IPS-NIHi7 (cell line): ENCODE measurements around the gene ATP9A.
A peak's percentile ranks its signal among the peaks of the same experiment; 100 is the strongest.
"Not testable (repeated sequence)": the region's sequence is repeated elsewhere in the genome, so short reads cannot be mapped to it uniquely, and the experiment has no call there.

Source experiments
- DNase-seq: peaks from one replicate; pipeline ENCODE4 v3.0.0; 2012; ENCODE audit warnings: mixed read lengths; ENCODE audit errors: extremely low spot score

ATP9A gene

DNA sequence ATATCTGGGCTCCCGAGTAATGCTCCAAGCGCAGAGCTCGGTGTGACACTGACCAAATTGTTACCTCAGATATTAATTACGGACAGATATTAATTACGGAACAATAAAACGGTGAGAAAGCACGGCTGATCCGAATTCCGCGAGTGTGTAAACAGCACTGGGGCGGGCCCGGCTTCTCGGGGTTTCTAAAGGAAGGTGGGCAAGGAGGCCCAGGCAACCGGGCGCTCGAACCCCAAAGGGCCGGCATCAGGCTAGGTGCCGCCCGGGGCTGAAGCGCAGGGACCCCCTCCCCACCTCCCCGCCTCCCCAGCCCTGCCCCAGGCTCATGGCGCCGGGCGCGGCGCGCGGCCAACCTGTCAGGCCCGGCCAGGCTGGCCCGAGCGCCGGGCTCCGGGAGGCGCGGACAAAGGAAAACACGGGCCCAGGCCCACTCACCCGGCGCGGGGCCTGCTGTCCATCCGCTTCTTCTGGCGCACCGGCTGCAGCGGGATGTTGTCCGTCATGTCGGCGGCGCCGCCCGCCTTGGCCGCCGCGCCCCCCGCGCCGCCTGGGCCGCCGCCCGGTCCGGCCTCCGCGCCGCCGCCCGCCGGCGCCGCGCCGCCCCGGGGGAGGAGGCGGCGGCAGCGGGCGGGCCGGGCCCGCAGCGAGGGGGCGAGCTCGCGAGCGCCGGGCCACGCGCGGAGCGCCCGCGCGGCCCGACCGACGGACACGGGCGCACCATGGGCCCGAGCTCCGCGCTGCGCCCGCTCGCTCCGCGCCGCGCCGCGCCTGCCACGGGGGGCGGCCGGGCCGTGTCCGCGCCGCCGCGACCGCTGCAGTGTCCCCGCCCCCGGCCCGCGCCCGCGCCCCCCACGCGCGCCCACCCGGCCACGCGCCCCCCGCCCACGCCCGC lies at the start of gene ATP9A:
Gene ATP9A (minus strand): TSS at position 524 of the 892 bp plus-strand sequence. CDS start 21 bp downstream, at position 503.
- DNase-seq: peak; percentile 52

GRCh38 chr20:51816856-51817255 lies 48.7 kb upstream of the ATP9A start:
- not testable (repeated sequence) for DNase-seq

DNA sequence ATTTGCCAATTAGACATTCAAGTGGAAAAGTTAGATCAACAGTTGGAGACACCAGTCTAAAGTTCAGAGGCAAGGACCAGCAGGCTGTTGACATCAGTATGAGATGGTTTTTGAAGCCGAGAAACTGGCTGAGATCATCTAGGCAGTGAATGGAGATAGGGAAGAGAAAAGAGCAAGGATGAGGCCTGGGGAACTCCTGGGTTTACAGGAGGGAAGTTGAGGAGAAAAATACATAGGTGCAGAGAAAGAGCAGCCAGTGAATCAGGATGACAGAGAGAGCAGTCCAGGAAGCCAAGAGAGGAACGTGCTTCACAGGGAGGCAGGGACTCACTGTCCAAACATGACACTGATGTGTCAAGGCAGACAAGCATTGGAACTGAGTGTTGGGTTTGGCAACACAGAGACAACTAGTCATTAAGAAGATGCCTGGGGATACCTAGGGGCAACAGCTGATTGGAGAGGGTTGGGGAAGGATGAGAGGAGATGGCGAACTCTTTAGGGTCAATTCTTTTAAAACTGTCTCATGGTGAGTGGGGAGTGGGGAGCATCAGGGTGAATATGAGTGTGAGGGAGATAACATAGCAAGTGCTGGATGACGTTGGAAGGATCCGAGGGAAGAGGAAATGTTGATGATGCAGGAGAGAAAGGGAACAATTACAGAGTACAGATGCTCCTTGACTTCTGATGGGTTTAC lies 47.3 kb upstream of the ATP9A start:
- no peak for DNase-seq

GRCh38 chr20:51812861-51813260 lies 44.7 kb upstream of the ATP9A start:
- DNase-seq: no peak

- no peak for DNase-seq
These were observed 43.4 kb upstream of the ATP9A start for GRCh38 chr20:51811514-51812128.

GRCh38 chr20:51811042-51811355 lies 42.8 kb upstream of the ATP9A start:
- no peak for DNase-seq

DNA sequence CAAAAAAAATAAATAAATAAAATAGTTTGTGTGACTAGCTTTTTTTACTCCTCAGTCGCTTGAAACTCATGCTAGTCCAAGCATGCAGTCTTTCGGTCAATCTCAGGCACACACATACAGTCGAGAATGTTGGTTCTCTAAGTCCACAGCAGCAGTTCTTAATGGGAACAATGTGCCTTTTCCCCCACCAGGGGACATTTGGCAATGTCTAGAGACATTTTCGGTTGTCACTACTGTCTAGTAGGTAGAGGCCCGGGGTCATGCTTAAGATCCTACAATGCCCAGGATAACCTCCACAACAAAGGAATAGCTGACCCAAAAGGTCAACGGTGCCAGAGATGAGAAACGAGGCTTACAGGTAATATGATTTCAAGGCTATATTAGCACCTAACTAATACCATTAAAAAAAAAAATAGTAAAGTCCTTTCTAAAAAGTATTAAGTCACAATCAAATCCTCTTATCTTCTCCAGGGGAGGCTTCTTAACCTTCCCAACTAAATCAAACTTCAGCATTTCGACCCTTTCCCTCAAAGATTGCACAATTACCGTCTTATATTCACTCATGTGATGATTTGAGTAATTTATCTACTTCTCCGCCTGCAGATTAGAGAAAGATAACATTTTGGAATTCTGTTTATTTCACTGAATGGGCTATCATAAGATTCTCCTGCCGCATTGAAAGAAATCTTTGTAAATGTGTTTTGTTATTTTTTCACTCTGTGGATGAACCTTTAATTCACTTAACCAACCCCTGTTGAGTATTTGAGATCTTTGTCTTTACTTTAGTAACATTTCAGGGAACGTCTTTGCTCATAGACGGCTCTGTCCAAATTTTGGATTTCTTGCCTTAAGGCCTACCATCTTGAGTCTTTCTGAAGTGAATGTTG lies 42.2 kb upstream of the ATP9A start:
- no peak for DNase-seq

- DNase-seq: no peak
These were observed 39.6 kb upstream of the ATP9A start for GRCh38 chr20:51807720-51808250.

DNA sequence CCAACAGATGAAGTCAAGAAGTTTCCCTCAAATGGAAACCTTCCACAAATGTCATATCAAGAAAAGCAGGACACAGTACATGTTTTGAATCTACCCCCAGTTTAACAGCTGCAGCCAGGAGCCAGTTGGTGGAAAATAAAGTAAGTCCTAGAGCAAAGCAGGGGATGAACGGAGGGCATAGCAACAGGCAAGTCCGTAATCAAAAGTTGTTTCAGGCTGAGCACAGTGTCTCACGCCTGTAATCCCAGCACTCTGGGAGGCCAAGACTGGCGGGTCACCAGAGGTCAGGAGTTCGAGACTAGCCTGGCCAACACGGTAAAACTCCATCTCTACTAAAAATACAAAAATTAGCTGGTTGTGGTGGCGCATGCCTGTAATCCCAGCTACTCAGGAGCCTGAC lies 36.6 kb upstream of the ATP9A start:
- DNase-seq: no peak

DNA sequence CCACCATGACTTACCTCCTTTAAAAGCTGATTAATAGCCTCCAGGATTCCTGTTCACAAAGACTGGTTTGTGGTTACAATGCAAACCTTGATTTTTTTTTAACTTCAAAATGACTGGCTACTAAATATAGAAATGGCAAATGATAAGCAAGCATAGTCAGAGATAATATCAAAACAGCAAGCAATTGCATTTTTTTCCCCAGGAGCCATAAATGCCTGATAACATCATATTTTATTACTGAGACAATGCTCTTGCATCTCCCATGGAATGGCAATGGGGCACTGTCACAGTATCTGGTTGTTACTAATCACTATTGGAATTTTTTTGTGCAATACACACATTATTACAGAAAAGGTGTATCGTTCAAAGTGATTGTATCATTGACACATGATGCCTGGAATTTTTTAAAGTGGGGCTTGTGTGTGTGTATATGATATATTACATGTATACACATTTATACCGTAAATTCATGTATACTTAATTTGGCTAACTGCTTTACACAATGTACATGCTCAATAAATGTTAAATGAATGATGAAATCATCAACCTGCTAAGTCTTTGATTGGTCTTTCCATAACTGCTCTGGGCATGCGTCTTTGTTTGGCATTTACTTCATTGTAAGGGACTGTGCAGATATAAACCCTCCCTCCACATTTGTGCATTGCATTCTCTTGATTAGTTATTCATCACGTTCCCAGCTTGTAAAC lies 35.1 kb upstream of the ATP9A start:
- DNase-seq: no peak

GRCh38 chr20:51802170-51802751 lies 34.1 kb upstream of the ATP9A start, which contains the start of gene SALL4:
TSS of gene SALL4 (minus strand) at chr20:51802521. CDS start at chr20:51802408, 113 bp downstream.
- DNase-seq: peak; percentile 97

GRCh38 chr20:51801823-51802123 lies 33.6 kb upstream of the ATP9A start:
- DNase-seq: no peak

DNA sequence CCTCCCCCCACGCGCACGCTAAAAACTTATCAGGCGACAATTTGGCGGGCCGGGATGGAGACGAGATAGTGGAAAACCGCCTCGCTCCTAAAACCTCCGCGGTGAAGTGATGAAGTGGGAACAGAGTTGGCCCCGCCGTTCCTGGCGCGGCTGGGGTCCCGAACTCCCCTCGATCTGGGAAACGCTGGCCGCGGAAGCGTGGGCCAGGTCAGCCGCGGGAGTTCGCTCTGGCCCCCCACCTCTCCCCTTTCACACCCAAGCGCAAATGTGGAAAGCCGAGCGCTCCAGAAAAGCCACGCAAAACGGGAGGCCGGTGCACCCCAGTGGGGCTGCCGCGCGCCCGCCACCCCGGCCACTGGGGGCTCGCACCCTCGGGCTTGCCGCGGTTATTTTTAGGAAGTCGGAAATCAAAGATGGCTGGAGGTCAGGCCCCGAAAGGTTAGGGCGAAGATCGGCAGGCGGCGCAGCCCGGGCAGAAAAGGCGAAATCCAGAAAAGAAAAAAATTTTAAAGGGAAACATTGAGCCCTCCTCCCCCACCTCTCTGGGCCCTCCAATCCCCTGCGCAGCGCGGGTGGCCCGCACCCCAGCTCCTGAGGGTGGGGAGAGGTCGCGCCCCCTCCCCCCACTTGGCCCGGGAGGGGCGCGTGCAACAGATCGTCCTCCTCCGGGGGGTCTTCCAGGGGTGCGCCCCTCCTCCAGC lies 33.1 kb upstream of the ATP9A start:
- peak; percentile 41 for DNase-seq

DNA sequence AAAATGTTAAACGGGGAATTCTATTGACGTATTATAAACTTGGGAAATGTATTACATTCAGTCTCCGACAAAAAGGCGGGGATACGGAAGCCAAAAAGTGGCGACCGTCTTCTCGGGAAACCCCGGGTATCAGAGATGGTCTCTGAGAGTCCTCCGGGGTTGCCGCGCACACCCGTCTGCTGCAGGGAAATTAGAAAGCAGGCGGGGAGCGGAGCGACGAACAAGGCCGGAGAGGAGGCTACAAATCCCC lies 32.6 kb upstream of the ATP9A start:
- DNase-seq: no peak

- DNase-seq: peak; percentile 89
These were observed 32.1 kb upstream of the ATP9A start for GRCh38 chr20:51800060-51800871.

DNA sequence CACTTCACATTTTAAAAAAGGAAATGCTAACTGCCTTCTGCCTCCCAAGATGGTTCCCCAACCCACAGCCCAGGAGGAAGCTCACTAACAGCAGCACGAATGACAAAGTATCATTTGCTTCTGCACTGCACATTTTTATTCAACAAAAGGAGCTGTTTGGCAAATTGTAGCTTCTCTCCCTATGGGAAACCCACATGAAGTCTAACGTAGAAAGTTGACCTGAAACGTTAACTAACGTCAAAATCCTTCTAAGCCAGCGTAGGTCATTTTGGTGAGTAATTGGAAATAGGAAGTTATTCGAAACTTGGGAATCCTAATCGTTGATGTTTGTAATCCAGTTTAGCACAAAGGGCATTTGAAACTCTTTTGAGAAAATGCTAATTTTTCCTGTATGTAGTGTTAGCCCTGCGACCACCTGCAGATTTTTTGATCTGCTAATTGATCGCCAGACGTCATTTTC lies 31.2 kb upstream of the ATP9A start:
- DNase-seq: no peak

DNA sequence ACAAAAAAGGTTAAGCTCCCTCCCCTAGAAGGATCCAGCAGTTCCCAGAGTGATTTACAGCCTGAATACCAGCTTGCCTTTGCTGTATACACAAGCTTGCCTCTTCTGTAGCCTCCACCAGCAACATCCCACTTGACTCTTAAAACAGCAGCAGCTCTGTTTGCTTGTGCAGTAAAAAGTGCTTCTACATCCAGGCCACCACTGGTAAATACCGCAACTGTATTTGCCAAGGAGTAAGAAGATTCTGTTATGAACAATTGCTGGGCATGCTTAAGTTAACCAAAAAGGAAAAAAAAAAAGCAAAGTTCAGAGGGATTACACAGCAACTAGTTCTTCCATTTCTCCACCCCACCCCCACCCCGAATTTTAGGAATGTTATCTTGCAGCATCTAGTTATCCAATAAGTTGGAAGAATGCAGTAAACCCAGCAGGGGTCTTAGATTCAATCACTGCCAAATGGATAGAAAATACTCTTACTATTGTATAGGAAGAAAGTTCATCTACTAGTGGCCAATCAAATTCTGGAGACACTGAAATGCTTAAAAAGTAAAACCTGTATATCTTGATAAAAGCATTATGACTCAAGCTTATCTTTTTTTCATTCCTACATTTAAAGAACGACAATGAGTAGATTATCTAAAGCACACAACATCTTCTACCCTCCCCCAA lies 29.3 kb upstream of the ATP9A start:
- DNase-seq: no peak

GRCh38 chr20:51796340-51796739 lies 28.1 kb upstream of the ATP9A start:
- no peak for DNase-seq

DNA sequence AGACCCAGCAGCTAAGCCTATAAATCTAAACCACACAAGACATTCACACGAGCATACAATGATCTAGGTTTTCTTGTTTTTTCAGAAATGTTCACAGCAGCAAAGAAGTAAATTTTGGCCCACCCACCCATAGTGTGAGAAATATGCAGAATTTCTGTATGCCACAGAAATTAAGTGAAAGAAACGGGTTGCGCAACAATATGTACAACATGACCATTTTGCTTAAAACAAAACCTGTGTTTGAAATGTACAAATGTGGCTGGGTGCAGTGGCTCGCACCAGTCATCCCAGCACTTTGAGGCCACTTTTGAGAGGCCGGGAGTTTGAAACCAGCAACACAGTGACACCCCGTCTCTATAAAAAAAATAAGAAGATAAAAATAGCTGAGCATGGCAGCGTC lies 24.8 kb upstream of the ATP9A start:
- DNase-seq: no peak
